ENCODE results near the gene TTLL4. TPM values are rescaled to one million over a fixed set of nuclear protein-coding genes. Genes with fewer than 3 reads are reported as not detected.

The TTLL4 gene
- total RNA-seq, 2 donors from 2014 or later: 34.1 to 42.6 TPM

- peaks cover 39% of the 10 kb centered on the region for H3K36me3 Mint-ChIP-seq (ENCODE audit: low read depth)
- no peak for ATAC-seq (replicated peaks)
- no peaks in the 10 kb centered on the region for H3K9me3 Mint-ChIP-seq
- H3K4me3 Mint-ChIP-seq: no peak overlapping the region
- peaks cover 19% of the 10 kb centered on the region for H3K4me1 Mint-ChIP-seq
- H3K27ac Mint-ChIP-seq: no peak overlapping the region
- no peaks in the 10 kb centered on the region for H3K27me3 Mint-ChIP-seq
Measured at GRCh38 chr2:218721934-218722333, 11.3 kb downstream of the TTLL4 start.

- Mint-ChIP-seq H3K27me3 (no peaks in the 10 kb centered on the region), H3K27ac (peak overlapping the region; percentile 33), H3K36me3 (ENCODE audit: low read depth) (peaks cover 35% of the 10 kb centered on the region), H3K9me3 (no peaks in the 10 kb centered on the region), H3K4me3 (no peak overlapping the region), H3K4me1 (peaks cover 19% of the 10 kb centered on the region)
- no peak for ATAC-seq (replicated peaks)
Measured at GRCh38 chr2:218722419-218722818, 11.8 kb downstream of the TTLL4 start.

GRCh38 chr2:218722876-218723785, 12.5 kb downstream of the TTLL4 start:
- peaks cover 23% of the 10 kb centered on the region for H3K4me1 Mint-ChIP-seq
- H3K4me3 Mint-ChIP-seq: no peak overlapping the region
- H3K9me3 Mint-ChIP-seq: peaks cover 4% of the 10 kb centered on the region
- ATAC-seq (replicated peaks): no peak
- no peaks in the 10 kb centered on the region for H3K27me3 Mint-ChIP-seq
- peaks cover 37% of the 10 kb centered on the region for H3K36me3 Mint-ChIP-seq (ENCODE audit: low read depth)
- H3K27ac Mint-ChIP-seq: peak overlapping the region; percentile 33

GRCh38 chr2:218726004-218726574, 15.5 kb downstream of the TTLL4 start:
- Mint-ChIP-seq H3K27ac (no peak overlapping the region), H3K27me3 (no peaks in the 10 kb centered on the region), H3K36me3 (ENCODE audit: low read depth) (peaks cover 30% of the 10 kb centered on the region), H3K4me1 (peaks cover 12% of the 10 kb centered on the region), H3K9me3 (peaks cover 4% of the 10 kb centered on the region), H3K4me3 (no peak overlapping the region)
- no peak for ATAC-seq (replicated peaks)

GRCh38 chr2:218727502-218728165, 17.0 kb downstream of the TTLL4 start:
- Mint-ChIP-seq H3K36me3 (ENCODE audit: low read depth) (peaks cover 34% of the 10 kb centered on the region), H3K9me3 (peaks cover 4% of the 10 kb centered on the region), H3K4me3 (no peak overlapping the region), H3K27ac (no peak overlapping the region), H3K4me1 (peaks cover 21% of the 10 kb centered on the region), H3K27me3 (no peaks in the 10 kb centered on the region)
- ATAC-seq (replicated peaks): peak; percentile 33

GRCh38 chr2:218729640-218730039, 19.0 kb downstream of the TTLL4 start:
- no peak for ATAC-seq (replicated peaks)
- H3K36me3 Mint-ChIP-seq (ENCODE audit: low read depth): peaks cover 52% of the 10 kb centered on the region
- no peak overlapping the region for H3K27ac Mint-ChIP-seq
- no peaks in the 10 kb centered on the region for H3K27me3 Mint-ChIP-seq
- H3K4me3 Mint-ChIP-seq: no peak overlapping the region
- H3K4me1 Mint-ChIP-seq: peaks cover 38% of the 10 kb centered on the region
- H3K9me3 Mint-ChIP-seq: peaks cover 4% of the 10 kb centered on the region

- Mint-ChIP-seq H3K27me3 (no peaks in the 10 kb centered on the region), H3K4me1 (peaks cover 38% of the 10 kb centered on the region), H3K4me3 (peak overlapping the region; percentile 43), H3K36me3 (ENCODE audit: low read depth) (peaks cover 65% of the 10 kb centered on the region), H3K9me3 (peaks cover 4% of the 10 kb centered on the region), H3K27ac (peak overlapping the region; percentile 87)
- ATAC-seq (replicated peaks): no peak
Measured at GRCh38 chr2:218732052-218732760, 21.6 kb downstream of the TTLL4 start.

GRCh38 chr2:218732761-218733158, 22.1 kb downstream of the TTLL4 start:
- Mint-ChIP-seq H3K27me3 (no peaks in the 10 kb centered on the region), H3K9me3 (peaks cover 2% of the 10 kb centered on the region), H3K27ac (peak overlapping the region; percentile 87), H3K4me3 (peak overlapping the region; percentile 43), H3K36me3 (ENCODE audit: low read depth) (peaks cover 68% of the 10 kb centered on the region), H3K4me1 (peaks cover 35% of the 10 kb centered on the region)
- peak; percentile 52 for ATAC-seq (replicated peaks)

GRCh38 chr2:218733171-218734021, 22.8 kb downstream of the TTLL4 start:
- Mint-ChIP-seq H3K9me3 (no peaks in the 10 kb centered on the region), H3K27ac (peak overlapping the region; percentile 87), H3K4me1 (peaks cover 33% of the 10 kb centered on the region), H3K27me3 (no peaks in the 10 kb centered on the region), H3K4me3 (peak overlapping the region; percentile 43), H3K36me3 (ENCODE audit: low read depth) (peaks cover 71% of the 10 kb centered on the region)
- ATAC-seq (replicated peaks): peak; percentile 97

- peak overlapping the region; percentile 43 for H3K4me3 Mint-ChIP-seq
- peak overlapping the region; percentile 87 for H3K27ac Mint-ChIP-seq
- ATAC-seq (replicated peaks): peak; percentile 43
Measured at GRCh38 chr2:218734190-218734975, 23.7 kb downstream of the TTLL4 start.

GRCh38 chr2:218736531-218736930, 25.9 kb downstream of the TTLL4 start:
- Mint-ChIP-seq H3K36me3 (ENCODE audit: low read depth) (peaks cover 89% of the 10 kb centered on the region), H3K9me3 (no peaks in the 10 kb centered on the region), H3K27ac (no peak overlapping the region), H3K27me3 (no peaks in the 10 kb centered on the region), H3K4me3 (no peak overlapping the region), H3K4me1 (peaks cover 30% of the 10 kb centered on the region)
- no peak for ATAC-seq (replicated peaks)

More at GRCh38 chr2:218734190-218734975, 23.7 kb downstream of the TTLL4 start:
- Mint-ChIP-seq H3K9me3 (no peaks in the 10 kb centered on the region), H3K4me1 (peaks cover 33% of the 10 kb centered on the region), H3K27me3 (no peaks in the 10 kb centered on the region), H3K36me3 (ENCODE audit: low read depth) (peaks cover 76% of the 10 kb centered on the region)

GRCh38 chr2:218743068-218743467, 32.4 kb downstream of the TTLL4 start:
- Mint-ChIP-seq H3K9me3 (no peaks in the 10 kb centered on the region), H3K36me3 (ENCODE audit: low read depth) (peaks cover 97% of the 10 kb centered on the region), H3K4me3 (peak overlapping the region; percentile 2), H3K27ac (peak overlapping the region; percentile 2), H3K27me3 (no peaks in the 10 kb centered on the region), H3K4me1 (peaks cover 20% of the 10 kb centered on the region)
- ATAC-seq (replicated peaks): peak; percentile 92

GRCh38 chr2:218744615-218745014, 34.0 kb downstream of the TTLL4 start:
- H3K27me3 Mint-ChIP-seq: no peaks in the 10 kb centered on the region
- ATAC-seq (replicated peaks): peak; percentile 74
- peak overlapping the region; percentile 65 for H3K27ac Mint-ChIP-seq
- H3K9me3 Mint-ChIP-seq: no peaks in the 10 kb centered on the region
- peaks cover 97% of the 10 kb centered on the region for H3K36me3 Mint-ChIP-seq (ENCODE audit: low read depth)
- H3K4me3 Mint-ChIP-seq: peak overlapping the region; percentile 50
- peaks cover 20% of the 10 kb centered on the region for H3K4me1 Mint-ChIP-seq
